Muscle layer of colon (tissue), 2 donors: ENCODE data around the gene RAPGEF2.

Experiments used
- H3K27ac ChIP-seq: one replicate; pipeline ENCODE4 v1.7.0; 2013; ENCODE audit warnings: low read depth, mild to moderate bottlenecking, low read length, moderate library complexity
- H3K27me3 ChIP-seq, 2 donors: one replicate each; pipeline ENCODE4 v1.7.0; 2013; ENCODE audit warnings: low read length in 2 of 2, mild to moderate bottlenecking in 2 of 2; ENCODE audit not compliant: insufficient read depth in 2 of 2, control insufficient read depth in 1 of 2
- H3K36me3 ChIP-seq: one replicate; pipeline ENCODE4 v1.7.0; 2013; ENCODE audit warnings: mild to moderate bottlenecking, low read length; ENCODE audit not compliant: insufficient read depth
- H3K4me1 ChIP-seq: one replicate; pipeline ENCODE4 v1.7.0; 2013; ENCODE audit warnings: mild to moderate bottlenecking, low read length; ENCODE audit not compliant: insufficient read depth
- H3K4me3 ChIP-seq, 2 donors: one replicate each; pipeline ENCODE4 v1.7.0; 2013; ENCODE audit warnings: low read length in 2 of 2, low read depth in 1 of 2, mild to moderate bottlenecking in 1 of 2, moderate library complexity in 1 of 2
- H3K9ac ChIP-seq: one replicate; pipeline ENCODE4 v1.7.0; 2013; ENCODE audit warnings: low read length
- H3K9me3 ChIP-seq: one replicate; pipeline ENCODE4 v1.7.0; 2013; ENCODE audit warnings: mild to moderate bottlenecking, low read length
- donor health status: abdominal sarcoma.
- donor health status: Adenocarcinoma of cecum.

The RAPGEF2 gene

GRCh38 chr4:159401791-159402380, 299.0 kb downstream of the RAPGEF2 start:
- Histone ChIP-seq H3K36me3 (no peaks in the 10 kb centered on the region), H3K4me1 (no peaks in the 10 kb centered on the region), H3K4me3 (no peak overlapping the region), H3K27ac (no peak overlapping the region), H3K27me3 (no peaks in the 10 kb centered on the region), H3K9me3 (no peaks in the 10 kb centered on the region), H3K9ac (no peak overlapping the region)
